M059J (cell line): ENCODE measurements around the gene SLC25A4. TPM values are rescaled to one million over a fixed set of nuclear protein-coding genes. Genes with fewer than 3 reads are reported as not detected.
"Not testable (repeated sequence)": the region's sequence is repeated elsewhere in the genome, so short reads cannot be mapped to it uniquely, and the experiment has no call there.

Source experiments
- DNase-seq: peaks from one replicate; pipeline ENCODE4 v3.0.0-alpha.2; 2012; ENCODE audit warnings: low read depth
- total RNA-seq: library from RNA; depleted of rRNA; stranded (reverse); fragments of >200 nt; shearing (Covaris generic); gene quantifications from 2 replicates; pipeline ENCODE4 v1.2.3, GENCODE V29; 2014; rRNA removed

Gene SLC25A4
- total RNA-seq = 22.3 and 22.4 TPM in 2 replicates

DNA sequence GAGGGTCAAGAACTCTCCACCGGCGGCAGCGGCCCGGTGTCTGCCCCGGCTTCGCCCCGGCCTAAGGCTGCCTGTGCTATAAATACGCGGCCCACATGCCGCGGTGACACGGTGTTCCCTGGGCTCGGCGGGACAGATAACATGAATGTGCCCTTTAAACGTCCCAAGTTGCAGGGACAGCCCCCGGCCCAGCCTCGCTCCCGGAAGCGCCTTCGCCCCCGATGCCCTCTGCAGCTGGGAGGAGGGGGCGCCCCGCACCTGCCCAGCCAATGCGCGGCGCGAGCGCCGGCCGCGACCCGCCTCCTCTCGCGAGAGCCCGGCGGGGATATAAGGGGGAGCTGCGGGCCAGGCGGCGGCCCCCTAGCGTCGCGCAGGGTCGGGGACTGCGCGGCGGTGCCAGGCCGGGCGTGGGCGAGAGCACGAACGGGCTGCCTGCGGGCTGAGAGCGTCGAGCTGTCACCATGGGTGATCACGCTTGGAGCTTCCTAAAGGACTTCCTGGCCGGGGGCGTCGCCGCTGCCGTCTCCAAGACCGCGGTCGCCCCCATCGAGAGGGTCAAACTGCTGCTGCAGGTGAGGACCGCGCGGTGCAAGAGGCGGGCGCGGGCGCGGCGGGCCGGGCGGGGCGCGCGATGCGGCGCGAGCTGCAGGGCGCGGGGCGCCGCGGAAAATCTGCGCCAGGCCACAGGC, at the start of gene SLC25A4:
SLC25A4 (plus strand) TSS at position 355 of the 689 bp plus-strand sequence; CDS start at position 462, 107 bp downstream.
- DNase-seq = peak; percentile 66

DNA sequence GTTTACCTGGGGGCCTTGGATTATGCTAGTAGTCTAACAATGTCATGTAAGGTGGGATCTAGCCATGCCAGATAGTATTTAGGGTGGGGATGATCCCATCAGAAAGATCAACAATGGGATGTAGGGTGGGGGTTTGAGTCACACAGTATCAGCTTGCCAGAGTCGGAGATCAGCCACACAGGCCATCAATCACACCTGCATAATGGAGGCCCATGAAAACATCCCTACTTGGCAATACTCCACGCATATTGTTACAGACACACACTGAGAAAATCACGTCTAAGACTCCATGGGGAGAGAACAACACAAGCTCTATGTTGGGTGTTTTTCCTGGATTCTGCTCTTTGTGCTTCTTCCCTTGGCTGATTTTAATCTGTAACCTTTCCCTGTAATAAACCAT, 49.5 kb upstream of the SLC25A4 start:
- no peak for DNase-seq

DNA sequence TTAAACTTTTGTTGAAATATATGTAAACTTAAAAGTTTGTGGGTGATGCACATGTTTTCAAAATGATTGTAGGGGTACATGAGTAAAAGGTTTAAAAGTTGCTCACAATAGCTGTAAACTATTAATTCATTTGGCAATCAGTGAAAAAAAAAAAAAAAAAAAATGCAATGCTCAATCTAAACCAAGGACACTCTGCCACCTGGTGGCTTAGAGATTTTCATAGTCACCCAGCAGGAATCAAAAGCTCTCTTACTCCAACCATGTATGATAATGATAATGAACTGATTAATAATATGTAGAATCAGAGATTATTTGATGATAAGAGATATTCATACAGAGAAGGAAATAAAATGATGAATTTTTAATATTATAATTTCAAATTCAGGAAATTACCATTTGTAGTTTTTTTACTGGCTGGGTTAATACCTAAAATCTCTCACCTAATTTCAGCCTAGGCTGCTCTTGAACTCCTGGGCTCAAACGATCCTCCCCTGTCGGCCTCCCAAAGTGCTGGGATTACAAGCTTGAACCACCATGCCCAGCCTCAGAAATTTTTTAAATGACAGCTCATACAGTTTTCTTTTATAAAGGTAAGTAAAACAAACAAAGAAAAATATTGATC, 46.9 kb upstream of the SLC25A4 start:
- peak; percentile 35 for DNase-seq

- no peak for DNase-seq
Measured at GRCh38 chr4:185098474-185098873, 44.6 kb upstream of the SLC25A4 start.

GRCh38 chr4:185099024-185099682, 43.9 kb upstream of the SLC25A4 start:
- DNase-seq = no peak

GRCh38 chr4:185099940-185100339, 43.1 kb upstream of the SLC25A4 start:
- no peak for DNase-seq

GRCh38 chr4:185100423-185100822, 42.6 kb upstream of the SLC25A4 start:
- no peak for DNase-seq

DNA sequence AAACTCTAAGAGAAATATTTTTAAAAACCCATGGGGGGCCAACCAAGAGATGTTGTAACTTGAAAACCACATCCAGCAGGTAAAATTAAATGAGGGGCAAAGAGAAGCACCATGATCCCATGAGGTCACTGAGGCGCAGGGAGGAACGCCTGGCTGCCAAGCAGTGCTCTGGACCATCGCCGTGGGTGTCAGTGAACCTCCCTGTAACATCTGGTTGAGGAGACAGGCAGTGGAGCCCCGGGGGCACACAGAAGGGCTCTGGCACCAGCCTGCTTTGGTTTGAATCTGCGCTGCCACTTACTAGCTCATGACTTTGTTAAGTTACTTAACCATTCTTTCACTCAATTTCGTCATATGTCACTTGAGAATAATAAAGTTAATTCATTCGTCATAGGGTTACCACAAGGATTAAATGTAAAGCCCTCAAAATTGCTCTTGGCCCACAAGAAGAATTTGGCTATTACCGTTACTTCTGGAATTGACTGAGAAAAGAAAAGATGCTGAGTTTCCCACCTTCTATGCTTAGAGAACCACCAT, 41.6 kb upstream of the SLC25A4 start:
- DNase-seq = no peak

GRCh38 chr4:185104733-185105132, 38.3 kb upstream of the SLC25A4 start:
- no peak for DNase-seq

DNA sequence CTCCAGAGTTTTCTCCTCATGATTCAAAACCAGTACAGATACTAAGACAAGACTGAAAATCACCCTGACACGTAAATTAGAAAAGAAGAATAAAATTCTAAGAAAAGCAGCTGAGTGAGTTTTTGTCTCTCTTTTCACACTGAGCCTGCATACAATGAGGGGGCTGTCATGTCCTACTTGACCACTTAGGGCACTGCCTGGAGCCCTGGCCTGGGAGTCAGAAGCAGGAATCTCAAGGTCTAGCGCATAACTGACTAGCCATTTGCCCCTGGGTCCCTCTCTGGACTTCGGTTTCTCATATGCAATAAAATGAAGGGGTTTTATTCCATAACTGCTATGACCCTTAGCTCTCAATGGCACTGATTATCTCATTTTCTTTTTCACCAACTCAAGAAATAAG, 36.7 kb upstream of the SLC25A4 start:
- DNase-seq = no peak

DNA sequence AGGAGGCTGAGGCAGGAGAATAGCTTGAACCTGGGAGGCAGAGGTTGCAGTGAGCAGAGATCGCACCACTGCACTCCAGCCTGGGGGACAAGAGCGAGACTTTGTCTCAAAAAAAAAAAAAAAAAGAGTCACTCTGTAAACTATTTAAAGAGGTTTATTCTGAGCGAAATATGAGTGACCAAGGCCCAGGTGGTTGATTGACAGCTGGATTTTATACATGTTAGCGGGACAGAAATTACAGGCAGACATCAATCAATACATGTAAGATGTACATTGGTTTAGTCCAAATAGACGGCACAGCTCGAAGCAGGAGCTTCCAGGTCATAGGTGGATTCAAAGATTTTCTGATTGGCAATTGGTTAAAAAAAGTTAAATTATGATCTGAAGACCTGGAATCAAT, 35.5 kb upstream of the SLC25A4 start:
- not testable (repeated sequence) for DNase-seq

- no peak for DNase-seq
Measured at GRCh38 chr4:185108185-185108584, 34.9 kb upstream of the SLC25A4 start.

DNA sequence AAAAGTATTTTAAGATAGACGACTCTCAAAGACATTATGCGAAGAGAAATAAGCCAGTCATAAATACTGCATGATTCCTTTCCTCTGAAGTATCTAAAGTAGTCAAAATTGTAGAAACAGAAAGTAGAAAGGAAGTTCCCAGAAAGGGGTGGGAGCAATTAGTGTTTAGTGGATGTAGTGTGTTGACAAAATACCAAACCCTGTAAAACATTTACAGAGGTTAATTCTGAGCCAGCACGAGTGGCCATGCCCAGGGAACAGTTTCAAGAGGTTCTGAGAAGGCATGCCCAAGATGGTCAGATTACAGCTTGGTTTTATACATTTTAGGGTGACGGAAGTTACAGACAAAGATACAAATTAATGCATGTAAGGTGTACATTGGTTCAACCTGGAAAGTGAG, 34.4 kb upstream of the SLC25A4 start:
- DNase-seq = no peak

GRCh38 chr4:185109736-185110135, 33.3 kb upstream of the SLC25A4 start:
- no peak for DNase-seq

- DNase-seq = peak; percentile 52
Measured at GRCh38 chr4:185110375-185110823, 32.7 kb upstream of the SLC25A4 start.

GRCh38 chr4:185112104-185112503, 31.0 kb upstream of the SLC25A4 start:
- peak; percentile 94 for DNase-seq

- DNase-seq = peak; percentile 55
Measured at GRCh38 chr4:185113340-185113739, 29.7 kb upstream of the SLC25A4 start.

DNA sequence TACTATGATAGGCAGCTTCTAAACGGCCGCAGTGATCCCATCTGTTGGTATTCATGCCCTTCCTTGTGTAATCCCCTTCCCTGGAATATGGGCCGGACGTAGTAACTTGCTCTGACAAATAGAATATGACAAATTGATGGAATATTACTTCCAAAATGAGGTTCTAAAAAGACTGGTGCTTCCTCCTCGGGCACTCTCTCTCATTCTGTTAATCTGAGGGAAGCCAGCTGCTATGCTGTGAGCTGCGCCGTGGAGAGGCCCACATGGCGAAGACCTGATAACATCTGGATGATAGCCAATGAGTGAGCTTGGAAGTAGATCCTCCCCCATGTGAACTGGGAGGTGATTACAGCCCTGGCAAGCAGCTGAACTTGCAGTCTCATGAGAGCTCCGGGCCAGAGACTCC, 27.2 kb upstream of the SLC25A4 start:
- DNase-seq = no peak

GRCh38 chr4:185117300-185117934, 25.6 kb upstream of the SLC25A4 start:
- no peak for DNase-seq

DNA sequence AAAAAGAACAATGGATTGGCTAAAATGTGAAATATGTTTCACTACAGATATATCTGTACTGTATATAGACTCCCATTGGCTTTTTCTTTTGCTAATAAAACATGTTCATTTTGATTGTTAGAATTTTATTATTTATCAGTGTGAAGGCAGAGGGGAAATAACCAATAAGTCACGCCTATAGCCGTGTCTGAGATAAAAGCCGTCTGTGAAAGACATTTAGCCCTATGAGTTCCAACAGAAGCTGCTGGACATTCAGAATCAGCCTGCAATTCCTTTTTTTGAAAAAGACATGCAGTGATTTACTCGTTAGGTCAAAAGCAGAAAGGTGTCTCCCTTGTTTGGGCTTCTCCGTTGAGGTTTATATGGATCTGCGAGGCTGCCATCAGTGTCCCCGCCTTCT, 24.2 kb upstream of the SLC25A4 start:
- DNase-seq = no peak

DNA sequence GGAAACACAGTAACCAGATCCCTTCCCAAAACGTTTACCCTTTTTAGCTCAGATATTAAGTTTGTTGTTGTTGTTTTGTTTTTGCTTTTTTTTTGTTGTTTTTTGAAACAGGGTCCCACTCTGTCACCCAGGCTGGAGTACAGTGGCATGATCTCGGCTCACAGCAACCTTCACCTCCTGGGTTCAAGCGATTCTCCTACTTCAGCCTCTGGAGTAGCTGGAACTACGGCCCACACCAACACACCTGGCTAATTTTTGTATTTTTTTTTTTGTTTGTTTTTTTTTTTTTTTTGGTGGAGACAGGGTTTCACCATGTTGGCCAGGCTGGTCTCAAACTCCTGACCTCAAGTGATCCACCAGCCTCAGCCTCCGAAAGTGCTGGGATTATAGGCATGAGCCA, 23.6 kb upstream of the SLC25A4 start:
- not testable (repeated sequence) for DNase-seq
